AG04450 (cell line): ENCODE results near the gene AMIGO3. TPM values are rescaled to one million over a fixed set of nuclear protein-coding genes. Genes with fewer than 3 reads are reported as not detected.
A peak's percentile ranks its signal among the peaks of the same experiment; 100 is the strongest.

Experiments
- CTCF ChIA-PET: fragments of 300-600, 350-600 bp; formaldehyde crosslinking; extraction: SDS; loops from one replicate; lab custom pipeline; 2022; ENCODE audit warnings: antibody characterized with exemption, inconsistent platforms; lab: Charles Lee
- POLR2A ChIA-PET: fragments of 350-600 bp; formaldehyde crosslinking; extraction: SDS; loops from one replicate; lab custom pipeline; 2021; ENCODE audit warnings: antibody characterized with exemption, inconsistent platforms; lab: Yijun Ruan, JAX
- DNase-seq: peaks from one replicate; pipeline ENCODE4 v3.0.0-alpha.2; 2011; ENCODE audit warnings: low read depth, low spot score
- H3K27ac ChIP-seq: one replicate; pipeline ENCODE4 v1.5.1; 2012; ENCODE audit warnings: low read depth, low read length, control low read depth
- H3K27me3 ChIP-seq: one replicate; pipeline ENCODE4 v1.6.0; 2012; ENCODE audit warnings: low read length; ENCODE audit not compliant: control insufficient read depth, insufficient read depth
- H3K4me3 ChIP-seq: 2 replicates; pipeline ENCODE4 v1.5.1; 2011; ENCODE audit warnings: mild to moderate bottlenecking, low read depth, low read length, control low read depth
- H3K9me3 ChIP-seq: 2 replicates; pipeline ENCODE4 v1.5.1; 2012; ENCODE audit warnings: low read length; ENCODE audit not compliant: control insufficient read depth, insufficient read depth
- CTCF ChIP-seq: IDR thresholded peaks from 2 replicates; pipeline ENCODE4 v1.5.1; 2011; ENCODE audit warnings: low read depth, low read length, control low read depth, inconsistent platforms
- polyA plus RNA-seq: library from polyadenylated mRNA; depleted of rRNA; stranded (reverse); fragments of >200 nt; gene quantifications from 2 replicates; pipeline ENCODE4 v1.2.3, GENCODE V29; 2011

The AMIGO3 gene
- polyA plus RNA-seq, 1 experiment, result not detected

GRCh38 chr3:49747792-49748480, 28.5 kb upstream of the AMIGO3 start:
- Histone ChIP-seq H3K27ac (peak overlapping the region; percentile 34), H3K4me3 (no peak overlapping the region), H3K9me3 (no peaks in the 10 kb centered on the region), H3K27me3 (no peaks in the 10 kb centered on the region)
- ChIA-PET CTCF (interaction anchor here (1.3 kb wide), 1 partner anchor 91 kb away, joined by 4 read pairs; no protein-coding TSS in a partner anchor), POLR2A (no interaction called here)
- no peak for DNase-seq
- TF ChIP-seq CTCF, result no peak

- 0 out of 2 replicates have a peak, but pooled peaks have one; percentile 16 for TF ChIP-seq CTCF
- Histone ChIP-seq H3K27me3 (no peaks in the 10 kb centered on the region), H3K9me3 (no peaks in the 10 kb centered on the region), H3K27ac (no peak overlapping the region), H3K4me3 (no peak overlapping the region)
- ChIA-PET CTCF (interaction anchor here (1.8 kb wide), 1 partner anchor 94 kb away, joined by 9 read pairs; no protein-coding TSS in a partner anchor), POLR2A (no interaction called here)
- peak; percentile 13 for DNase-seq
Measured at GRCh38 chr3:49745986-49746385, 26.5 kb upstream of the AMIGO3 start.

GRCh38 chr3:49740427-49740826, 20.9 kb upstream of the AMIGO3 start:
- Histone ChIP-seq H3K27me3 (no peaks in the 10 kb centered on the region), H3K27ac (no peak overlapping the region), H3K9me3 (no peaks in the 10 kb centered on the region), H3K4me3 (no peak overlapping the region)
- DNase-seq, result no peak
- TF ChIP-seq CTCF, result no peak
- POLR2A ChIA-PET, result no interaction called here
- CTCF ChIA-PET, result interaction anchor here (1.4 kb wide), 1 partner anchor 9 kb away, joined by 3 read pairs; no protein-coding TSS in a partner anchor

GRCh38 chr3:49738067-49738713, 18.7 kb upstream of the AMIGO3 start:
- POLR2A ChIA-PET, result no interaction called here
- no peak for TF ChIP-seq CTCF
- H3K27me3 ChIP-seq, result no peaks in the 10 kb centered on the region
- H3K27ac ChIP-seq, result no peak overlapping the region
- CTCF ChIA-PET, result no interaction called here
- no peaks in the 10 kb centered on the region for H3K9me3 ChIP-seq
- no peak overlapping the region for H3K4me3 ChIP-seq
- DNase-seq, result no peak

GRCh38 chr3:49734752-49735151, 15.3 kb upstream of the AMIGO3 start:
- Histone ChIP-seq H3K9me3 (no peaks in the 10 kb centered on the region), H3K27me3 (no peaks in the 10 kb centered on the region), H3K4me3 (no peak overlapping the region), H3K27ac (no peak overlapping the region)
- ChIA-PET CTCF (interaction anchor here (1.3 kb wide), 1 partner anchor 10 kb away, joined by 5 read pairs; no protein-coding TSS in a partner anchor), POLR2A (no interaction called here)
- no peak for TF ChIP-seq CTCF
- no peak for DNase-seq
